Measurements from ENCODE around the gene COLEC12. TPM values are rescaled to one million over a fixed set of nuclear protein-coding genes. Genes with fewer than 3 reads are reported as not detected.
A peak's percentile ranks its signal among the peaks of the same experiment; 100 is the strongest.

The COLEC12 gene
- total and polyA plus RNA-seq, 2 donors (not counting 3 experiments of a cell fraction or from before 2014, with no cell fraction given) = 8.0 to 17.1 TPM

- no peak overlapping the region for H3K9ac ChIP-seq (replicated peaks; ENCODE audit: extremely low read depth, insufficient read depth, low read length)
- intact Hi-C loops (cut with micrococcal nuclease) = no loop called here
- dilution Hi-C loops (cut with MboI; ENCODE audit: extremely low pct_ligation_motif_present, low sequenced_read_pairs) = no loop called here
- H3K4me3 ChIP-seq (replicated peaks in 1 of 3; ENCODE audit: insufficient read depth in 1 of 3, low read depth in 1 of 3, low read length in 3 of 3) = no peak overlapping the region
- POLR2A ChIA-PET = interaction anchor here (0.6 kb wide), 1 partner anchor 274 kb away, joined by 3 read pairs; no protein-coding TSS in a partner anchor
- no peaks in the 10 kb centered on the region for H3K79me2 ChIP-seq (ENCODE audit: control insufficient read depth, insufficient read depth, low read length)
- H3K4me2 ChIP-seq (ENCODE audit: insufficient read depth, low read length) = no peak overlapping the region
- H3K4me1 ChIP-seq (ENCODE audit: control insufficient read depth, extremely low read depth, insufficient read depth, low read length) = peaks cover 7% of the 10 kb centered on the region
- no peak overlapping the region for H3K27ac ChIP-seq (ENCODE audit: insufficient read depth, low read depth, low read length)
- FAIRE-seq (no peak), DNase-seq (ENCODE audit: low read depth, low spot score) (no peak)
- TF ChIP-seq POLR2A (IDR thresholded peaks at IDR 0.05; ENCODE audit: low read depth, low read length) = no peak
- TF ChIP-seq, protein P1, sequence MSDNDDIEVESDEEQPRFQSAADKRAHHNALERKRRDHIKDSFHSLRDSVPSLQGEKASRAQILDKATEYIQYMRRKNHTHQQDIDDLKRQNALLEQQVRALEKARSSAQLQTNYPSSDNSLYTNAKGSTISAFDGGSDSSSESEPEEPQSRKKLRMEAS (IDR thresholded peaks at IDR 0.05; ENCODE audit: insufficient read depth, insufficient read length) = no peak
- TF ChIP-seq GATA2 (IDR thresholded peaks at IDR 0.05; ENCODE audit: insufficient read depth, insufficient read length, low read depth, low read length) = no peak
- no peaks in the 10 kb centered on the region for H3K9me1 ChIP-seq (replicated peaks; ENCODE audit: control insufficient read depth, extremely low read depth, insufficient read depth, low read length)
- peak overlapping the region; percentile 60 for H2AFZ ChIP-seq (ENCODE audit: low read depth, low read length)
- CTCF ChIA-PET = interaction anchor here (1.0 to 1.6 kb wide), 3 partner anchors 10 to 65 kb away, joined by 3 to 4 read pairs (median 4); no protein-coding TSS in a partner anchor
- H3K9me3 ChIP-seq (replicated peaks; ENCODE audit: control insufficient read depth, insufficient read depth, low read length) = no peaks in the 10 kb centered on the region
- no peaks in the 10 kb centered on the region for H4K20me1 ChIP-seq (replicated peaks; ENCODE audit: control insufficient read depth, extremely low read depth, insufficient read depth, low read length)
- H3K27me3 ChIP-seq (ENCODE audit: control insufficient read depth in 2 of 2, insufficient read depth in 2 of 2, low read length in 2 of 2) = no peaks in the 10 kb centered on the region
- no TSS peak for BruUV-seq (replicated peaks)
- H3K36me3 ChIP-seq (ENCODE audit: control insufficient read depth in 2 of 2, extremely low read depth in 1 of 2, insufficient read depth in 2 of 2, low read length in 2 of 2) = no peaks in the 10 kb centered on the region
Observed at GRCh38 chr18:490024-490366, 10.5 kb downstream of the COLEC12 start.

GRCh38 chr18:489244-490023 is 11.1 kb downstream of the COLEC12 start:
- CTCF ChIA-PET = interaction anchor here (1.0 to 1.6 kb wide), 3 partner anchors 10 to 65 kb away, joined by 3 to 4 read pairs (median 4); no protein-coding TSS in a partner anchor
- Histone ChIP-seq H2AFZ (ENCODE audit: low read depth, low read length) (peak overlapping the region; percentile 60), H3K36me3 (ENCODE audit: control insufficient read depth in 2 of 2, extremely low read depth in 1 of 2, insufficient read depth in 2 of 2, low read length in 2 of 2) (no peaks in the 10 kb centered on the region), H3K9ac (replicated peaks; ENCODE audit: extremely low read depth, insufficient read depth, low read length) (no peak overlapping the region), H3K4me3 (replicated peaks in 1 of 3; ENCODE audit: insufficient read depth in 1 of 3, low read depth in 1 of 3, low read length in 3 of 3) (no peak overlapping the region), H3K9me3 (replicated peaks; ENCODE audit: control insufficient read depth, insufficient read depth, low read length) (no peaks in the 10 kb centered on the region), H3K27me3 (ENCODE audit: control insufficient read depth in 2 of 2, insufficient read depth in 2 of 2, low read length in 2 of 2) (no peaks in the 10 kb centered on the region), H4K20me1 (replicated peaks; ENCODE audit: control insufficient read depth, extremely low read depth, insufficient read depth, low read length) (no peaks in the 10 kb centered on the region), H3K4me2 (ENCODE audit: insufficient read depth, low read length) (peak overlapping the region; percentile 28), H3K9me1 (replicated peaks; ENCODE audit: control insufficient read depth, extremely low read depth, insufficient read depth, low read length) (no peaks in the 10 kb centered on the region), H3K27ac (ENCODE audit: insufficient read depth, low read depth, low read length) (no peak overlapping the region), H3K4me1 (ENCODE audit: control insufficient read depth, extremely low read depth, insufficient read depth, low read length) (peaks cover 7% of the 10 kb centered on the region), H3K79me2 (ENCODE audit: control insufficient read depth, insufficient read depth, low read length) (no peaks in the 10 kb centered on the region)
- dilution Hi-C loops (cut with MboI; ENCODE audit: extremely low pct_ligation_motif_present, low sequenced_read_pairs) (no loop called here), intact Hi-C loops (cut with micrococcal nuclease) (no loop called here)
- POLR2A ChIA-PET = interaction anchor here (0.6 kb wide), 1 partner anchor 274 kb away, joined by 3 read pairs; no protein-coding TSS in a partner anchor
- peak; percentile 52 for FAIRE-seq
- no peak for DNase-seq (ENCODE audit: low read depth, low spot score)
- TF ChIP-seq FOS (IDR thresholded peaks at IDR 0.05; ENCODE audit: borderline replicate concordance, insufficient read depth, low read length) = peak; percentile 51
- no peak for TF ChIP-seq JUN (IDR thresholded peaks at IDR 0.05; ENCODE audit: borderline replicate concordance, insufficient read depth, insufficient read length, low read depth)
- BruUV-seq (replicated peaks) = no TSS peak
